Hepatocyte (in vitro differentiated cells): ENCODE data around the gene LDLRAD3.

Source experiments
- EZH2 ChIP-seq: fragments of 200-600 bp; sonication (generic); IDR thresholded peaks from 2 replicates; pipeline ENCODE4 v1.6.1; 2016; ENCODE audit warnings: antibody characterized with exemption, mild to moderate bottlenecking, borderline replicate concordance
- TF ChIP-seq, protein P1 (sequence below): fragments of 200-600 bp; sonication (generic); IDR thresholded peaks from 2 replicates; pipeline ENCODE4 v1.5.1; 2016; ENCODE audit warnings: antibody characterized with exemption, mild to moderate bottlenecking; ENCODE audit not compliant: poor library complexity

DNA sequence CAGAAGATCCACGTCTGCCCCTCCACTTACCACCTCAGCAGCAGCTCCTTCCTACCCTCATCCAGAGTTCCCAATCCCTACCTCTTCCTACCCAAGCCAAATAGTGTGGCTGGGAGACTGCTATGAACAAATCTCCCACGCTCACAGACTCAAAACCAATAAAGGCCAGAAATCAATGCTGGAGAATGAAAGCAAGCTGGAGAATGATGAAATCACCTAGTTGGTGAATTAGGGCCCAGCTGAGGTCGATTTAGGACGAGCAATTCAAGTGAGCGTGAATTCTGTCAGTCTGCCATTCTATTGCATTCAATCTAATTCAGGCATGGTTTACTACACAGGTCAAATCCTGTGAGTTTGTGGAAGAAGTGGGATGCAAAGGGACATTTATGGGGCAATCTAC is 322.9 kb downstream of the LDLRAD3 start:
- TF ChIP-seq, protein P1, sequence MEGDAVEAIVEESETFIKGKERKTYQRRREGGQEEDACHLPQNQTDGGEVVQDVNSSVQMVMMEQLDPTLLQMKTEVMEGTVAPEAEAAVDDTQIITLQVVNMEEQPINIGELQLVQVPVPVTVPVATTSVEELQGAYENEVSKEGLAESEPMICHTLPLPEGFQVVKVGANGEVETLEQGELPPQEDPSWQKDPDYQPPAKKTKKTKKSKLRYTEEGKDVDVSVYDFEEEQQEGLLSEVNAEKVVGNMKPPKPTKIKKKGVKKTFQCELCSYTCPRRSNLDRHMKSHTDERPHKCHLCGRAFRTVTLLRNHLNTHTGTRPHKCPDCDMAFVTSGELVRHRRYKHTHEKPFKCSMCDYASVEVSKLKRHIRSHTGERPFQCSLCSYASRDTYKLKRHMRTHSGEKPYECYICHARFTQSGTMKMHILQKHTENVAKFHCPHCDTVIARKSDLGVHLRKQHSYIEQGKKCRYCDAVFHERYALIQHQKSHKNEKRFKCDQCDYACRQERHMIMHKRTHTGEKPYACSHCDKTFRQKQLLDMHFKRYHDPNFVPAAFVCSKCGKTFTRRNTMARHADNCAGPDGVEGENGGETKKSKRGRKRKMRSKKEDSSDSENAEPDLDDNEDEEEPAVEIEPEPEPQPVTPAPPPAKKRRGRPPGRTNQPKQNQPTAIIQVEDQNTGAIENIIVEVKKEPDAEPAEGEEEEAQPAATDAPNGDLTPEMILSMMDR = no peak
- TF ChIP-seq EZH2 = no peak
